Endothelial cell of umbilical vein (primary cell): ENCODE data around the gene TBC1D8. TPM values are rescaled to one million over a fixed set of nuclear protein-coding genes. Genes with fewer than 3 reads are reported as not detected.

Source experiments
- BruUV-seq: library from RNA; stranded (reverse); fragments of 400-500 nt; replicated peaks from 2 replicates; lab custom pipeline; 2021; lab: Mats Ljungman, UMichigan
- CTCF ChIA-PET: fragments of 300-600, 350-600 bp; sonication (Branson Sonifier 250); formaldehyde crosslinking; loops from one replicate; lab custom pipeline; 2021; ENCODE audit warnings: antibody characterized with exemption, inconsistent platforms; lab: Charles Lee
- POLR2A ChIA-PET: fragments of 300-600, 350-600 bp; sonication (Branson Sonifier 250); formaldehyde crosslinking; loops from one replicate; lab custom pipeline; 2021; ENCODE audit warnings: antibody characterized with exemption, inconsistent platforms; lab: Charles Lee
- DNase-seq: peaks from one replicate; pipeline ENCODE4 v3.0.0-alpha.2; 2011; ENCODE audit warnings: low read depth, low spot score
- FAIRE-seq: peaks from 2 replicates; lab custom pipeline; 2011; peaks lifted over from hg19 to GRCh38; lab: Jason Lieb, UNC
- H2AFZ ChIP-seq: 2 replicates; pipeline ENCODE4 v1.6.0; 2012; ENCODE audit warnings: low read depth, low read length, control low read depth, inconsistent platforms
- H3K27ac ChIP-seq: 2 replicates; pipeline ENCODE4 v1.5.1; 2011; ENCODE audit warnings: low read depth, mild to moderate bottlenecking, control low read depth, low read length, moderate library complexity; ENCODE audit not compliant: insufficient read depth
- H3K27me3 ChIP-seq, 2 experiments: 2 replicates each; pipeline versions ENCODE4 v1.6.0 to v1.6.1; 2011; ENCODE audit warnings: low read length in 2 of 2, mixed read lengths in 1 of 2; ENCODE audit not compliant: control insufficient read depth in 2 of 2, insufficient read depth in 2 of 2
- H3K36me3 ChIP-seq, 2 experiments: 2 replicates in 1 of 2; 3 replicates in 1 of 2; pipeline ENCODE4 v1.5.1; 2011; ENCODE audit warnings: low read length in 2 of 2, mild to moderate bottlenecking in 1 of 2, moderate library complexity in 1 of 2; ENCODE audit not compliant: control insufficient read depth in 2 of 2, insufficient read depth in 2 of 2; ENCODE audit errors: extremely low read depth in 1 of 2
- H3K4me1 ChIP-seq: 3 replicates; pipeline ENCODE4 v1.5.1; 2011; ENCODE audit warnings: mild to moderate bottlenecking, low read length; ENCODE audit not compliant: control insufficient read depth, insufficient read depth; ENCODE audit errors: extremely low read depth
- H3K4me2 ChIP-seq: 2 replicates; pipeline ENCODE4 v1.6.1; 2011; ENCODE audit warnings: low read length, control low read depth, mixed read lengths; ENCODE audit not compliant: insufficient read depth
- H3K4me3 ChIP-seq, 3 experiments: fragments of 200-600 bp in 1 of 3; sonication (generic), shearing (Covaris generic) in 1 of 3; replicated peaks in 1 of 3; 2 replicates each; pipeline ENCODE4 v1.5.1; 2011 to 2016; ENCODE audit warnings: control low read depth in 3 of 3, low read length in 3 of 3, mild to moderate bottlenecking in 2 of 3, inconsistent platforms in 1 of 3, low read depth in 1 of 3, moderate library complexity in 1 of 3; ENCODE audit not compliant: insufficient read depth in 1 of 3
- H3K79me2 ChIP-seq: 2 replicates; pipeline ENCODE4 v1.6.0; 2012; ENCODE audit warnings: low read length, inconsistent platforms; ENCODE audit not compliant: control insufficient read depth, insufficient read depth
- H3K9ac ChIP-seq: replicated peaks from 2 replicates; pipeline ENCODE3; 2011; ENCODE audit warnings: low read length, control low read depth; ENCODE audit not compliant: insufficient read depth; ENCODE audit errors: extremely low read depth
- H3K9me1 ChIP-seq: replicated peaks from 3 replicates; pipeline ENCODE4 v1.6.0; 2011; ENCODE audit warnings: mild to moderate bottlenecking, low read length; ENCODE audit not compliant: control insufficient read depth, insufficient read depth; ENCODE audit errors: extremely low read depth
- H3K9me3 ChIP-seq: replicated peaks from 2 replicates; pipeline ENCODE4 v1.5.1; 2012; ENCODE audit warnings: low read length, inconsistent platforms; ENCODE audit not compliant: control insufficient read depth, insufficient read depth
- H4K20me1 ChIP-seq: replicated peaks from 2 replicates; pipeline ENCODE3; 2011; ENCODE audit warnings: mild to moderate bottlenecking, low read length; ENCODE audit not compliant: control insufficient read depth, insufficient read depth; ENCODE audit errors: extremely low read depth
- EZH2 ChIP-seq: IDR thresholded peaks from 2 replicates; pipeline ENCODE4 v1.6.1; 2012; ENCODE audit warnings: borderline replicate concordance, low read depth, mild to moderate bottlenecking, moderate library complexity, low read length, inconsistent platforms; ENCODE audit not compliant: severe bottlenecking
- FOS ChIP-seq: IDR thresholded peaks from 2 replicates; pipeline ENCODE4 v1.6.1; 2011; ENCODE audit warnings: mild to moderate bottlenecking, low read length, moderate library complexity, borderline replicate concordance; ENCODE audit not compliant: insufficient read depth
- GATA2 ChIP-seq: IDR thresholded peaks from 2 replicates; pipeline ENCODE4 v1.7.0; 2011; ENCODE audit warnings: low read depth, mild to moderate bottlenecking, moderate library complexity, mixed read lengths, low read length; ENCODE audit not compliant: insufficient read length, insufficient read depth
- JUN ChIP-seq: IDR thresholded peaks from 2 replicates; pipeline ENCODE4 v1.6.1; 2011; ENCODE audit warnings: borderline replicate concordance, low read depth; ENCODE audit not compliant: insufficient read length, insufficient read depth
- MYC ChIP-seq: IDR thresholded peaks from one replicate; pipeline ENCODE4 v1.6.1; 2011; ENCODE audit warnings: mild to moderate bottlenecking, low read depth, low read length
- POLR2A ChIP-seq: IDR thresholded peaks from 2 replicates; pipeline ENCODE4 v1.6.1; 2012; ENCODE audit warnings: low read depth, mild to moderate bottlenecking, control low read depth, low read length
- POLR2AphosphoS5 ChIP-seq: IDR thresholded peaks from 2 replicates; pipeline ENCODE4 v1.6.1; 2012; ENCODE audit warnings: low read depth, mild to moderate bottlenecking, control low read depth, low read length, moderate library complexity; ENCODE audit not compliant: insufficient read depth
- dilution Hi-C: fragments of 300-500 bp; cut with MboI; formaldehyde crosslinking; loops from one replicate; pipeline ENCODE4 v1.15.0; 2019; ENCODE audit warnings: low sequenced_read_pairs; ENCODE audit not compliant: extremely low pct_ligation_motif_present
- intact Hi-C: fragments of 100-400 bp; cut with micrococcal nuclease; formaldehyde crosslinking; loops from one replicate; pipeline ENCODE4 v1.10.0; 2022
- polyA plus RNA-seq, 4 experiments: library from polyadenylated mRNA; depleted of rRNA in 3 of 4; stranded (reverse) in 3 of 4; unstranded in 1 of 4; fragments of >200 nt; gene quantifications; 2 replicates each; pipeline versions ENCODE4 v1.2.1 to v1.2.3, GENCODE V29; 2011 to 2012; ENCODE audit warnings: missing spikeins in 1 of 4
- total RNA-seq: library from RNA; stranded (reverse); gene quantifications from 2 replicates; pipeline ENCODE4 v1.2.3, GENCODE V29; 2021
- TF ChIP-seq, protein P1 (sequence below): IDR thresholded peaks from 2 replicates; pipeline ENCODE4 v1.6.1; 2011; ENCODE audit not compliant: insufficient read depth, insufficient read length
- TF ChIP-seq, protein P2 (sequence below), 2 donors: IDR thresholded peaks; 1 replicate in 1 of 2; 2 replicates in 1 of 2; pipeline ENCODE4 v1.5.1; 2011; ENCODE audit warnings: low read length in 2 of 2, mild to moderate bottlenecking in 2 of 2, moderate library complexity in 2 of 2, control low read depth in 1 of 2, inconsistent platforms in 1 of 2, low read depth in 1 of 2; ENCODE audit not compliant: insufficient read depth in 1 of 2; ENCODE audit errors: extremely low read depth in 1 of 2

Gene TBC1D8
- total and polyA plus RNA-seq, 2 donors (not counting 3 experiments of a cell fraction or from before 2014, with no cell fraction given) = 28.5 to 32.1 TPM

DNA sequence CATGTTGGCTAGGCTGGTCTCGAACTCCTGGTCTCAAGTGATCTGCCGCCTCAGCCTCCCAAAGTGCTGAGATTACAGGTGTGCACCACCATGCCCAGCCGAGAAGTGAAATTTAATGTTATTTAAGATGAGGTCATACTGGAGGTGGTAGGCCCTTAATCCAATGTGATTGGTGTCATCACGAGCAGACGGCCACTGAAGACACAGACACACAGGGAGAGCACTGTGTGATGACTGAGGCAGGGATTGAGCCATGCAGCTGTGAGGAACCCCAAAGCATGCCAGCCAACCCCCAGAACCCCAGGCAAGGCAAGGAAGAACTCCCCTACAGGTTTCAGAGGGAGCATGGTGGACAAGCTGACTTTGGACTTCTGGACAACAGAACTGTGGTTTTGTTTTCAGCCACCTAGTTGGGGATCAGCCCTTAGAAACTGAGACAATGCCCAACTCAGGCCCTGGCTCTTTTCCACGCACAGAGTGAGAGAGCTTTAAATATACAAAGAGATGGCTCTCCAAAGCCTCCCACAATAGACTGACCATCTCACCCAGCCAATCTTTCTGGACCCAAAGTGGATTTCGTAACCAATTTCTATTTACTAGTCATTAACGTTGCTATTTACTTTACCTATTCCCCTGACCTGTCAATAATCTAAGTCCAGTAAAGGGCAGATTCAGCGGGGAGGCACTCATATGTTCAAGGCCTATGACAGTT is 34.2 kb downstream of the TBC1D8 start:
- ChIA-PET POLR2A (no interaction called here), CTCF (interaction anchor here (1.4 kb wide), 1 partner anchor 72 kb away, joined by 3 read pairs; no protein-coding TSS in a partner anchor)
- Histone ChIP-seq H3K9me3 (no peaks in the 10 kb centered on the region), H3K27me3 (no peaks in the 10 kb centered on the region), H3K79me2 (peaks cover 81% of the 10 kb centered on the region), H3K27ac (no peak overlapping the region), H3K9me1 (no peaks in the 10 kb centered on the region), H3K4me1 (peaks cover 30% of the 10 kb centered on the region), H3K36me3 (no peaks in the 10 kb centered on the region), H3K9ac (no peak overlapping the region), H3K4me3 (no peak overlapping the region), H2AFZ (no peak overlapping the region), H4K20me1 (no peaks in the 10 kb centered on the region), H3K4me2 (no peak overlapping the region)
- no TSS peak for BruUV-seq
- FAIRE-seq (no peak), DNase-seq (no peak)
- dilution Hi-C loops = no loop called here
- intact Hi-C loops = no loop called here
- no peak for TF ChIP-seq POLR2AphosphoS5
- no peak for TF ChIP-seq FOS
- TF ChIP-seq EZH2 = no peak
- no peak for TF ChIP-seq GATA2
- TF ChIP-seq JUN = no peak
- TF ChIP-seq, protein P1, sequence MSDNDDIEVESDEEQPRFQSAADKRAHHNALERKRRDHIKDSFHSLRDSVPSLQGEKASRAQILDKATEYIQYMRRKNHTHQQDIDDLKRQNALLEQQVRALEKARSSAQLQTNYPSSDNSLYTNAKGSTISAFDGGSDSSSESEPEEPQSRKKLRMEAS = no peak
- TF ChIP-seq MYC = no peak
- TF ChIP-seq, protein P2, sequence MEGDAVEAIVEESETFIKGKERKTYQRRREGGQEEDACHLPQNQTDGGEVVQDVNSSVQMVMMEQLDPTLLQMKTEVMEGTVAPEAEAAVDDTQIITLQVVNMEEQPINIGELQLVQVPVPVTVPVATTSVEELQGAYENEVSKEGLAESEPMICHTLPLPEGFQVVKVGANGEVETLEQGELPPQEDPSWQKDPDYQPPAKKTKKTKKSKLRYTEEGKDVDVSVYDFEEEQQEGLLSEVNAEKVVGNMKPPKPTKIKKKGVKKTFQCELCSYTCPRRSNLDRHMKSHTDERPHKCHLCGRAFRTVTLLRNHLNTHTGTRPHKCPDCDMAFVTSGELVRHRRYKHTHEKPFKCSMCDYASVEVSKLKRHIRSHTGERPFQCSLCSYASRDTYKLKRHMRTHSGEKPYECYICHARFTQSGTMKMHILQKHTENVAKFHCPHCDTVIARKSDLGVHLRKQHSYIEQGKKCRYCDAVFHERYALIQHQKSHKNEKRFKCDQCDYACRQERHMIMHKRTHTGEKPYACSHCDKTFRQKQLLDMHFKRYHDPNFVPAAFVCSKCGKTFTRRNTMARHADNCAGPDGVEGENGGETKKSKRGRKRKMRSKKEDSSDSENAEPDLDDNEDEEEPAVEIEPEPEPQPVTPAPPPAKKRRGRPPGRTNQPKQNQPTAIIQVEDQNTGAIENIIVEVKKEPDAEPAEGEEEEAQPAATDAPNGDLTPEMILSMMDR (IDR thresholded peaks at IDR 0.05; ENCODE audit: extremely low read depth in 1 of 2, insufficient read depth in 1 of 2, low read depth in 1 of 2, low read length in 2 of 2) = no peak
- no peak for TF ChIP-seq POLR2A
